ENCODE data around the gene NELL1.

- TF ChIP-seq CTCF (IDR thresholded peaks at IDR 0.05), result peak; percentile 44
- no peak for TF ChIP-seq POLR2AphosphoS2 (conservative IDR thresholded peaks at IDR 0.05; ENCODE audit: low read length)
- no peak for TF ChIP-seq EP300 (IDR thresholded peaks at IDR 0.05)
- TF ChIP-seq MYC (IDR thresholded peaks at IDR 0.05; ENCODE audit: borderline replicate concordance, low read length), result no peak
- no peak for TF ChIP-seq RFX5 (IDR thresholded peaks at IDR 0.05)
- no peak for TF ChIP-seq REST (IDR thresholded peaks at IDR 0.05)
- no peak for TF ChIP-seq MAZ (IDR thresholded peaks at IDR 0.05; ENCODE audit: borderline replicate concordance, low read depth, low read length)
- no peak for TF ChIP-seq CEBPB (IDR thresholded peaks at IDR 0.05)
- TF ChIP-seq ZSCAN20 (CRISPR knock-in tag; IDR thresholded peaks at IDR 0.05), result no peak
- no peak for TF ChIP-seq ELK1 (IDR thresholded peaks at IDR 0.05; ENCODE audit: low read depth, low read length)
Observed at GRCh38 chr11:21514316-21514715, 844.9 kb downstream of the NELL1 start.

Measured in A549 (cell line).